Effector memory CD4-positive, alpha-beta T cell (primary cell): Measurements from ENCODE around the gene RASA4B.
"Not testable (repeated sequence)": the region's sequence is repeated elsewhere in the genome, so short reads cannot be mapped to it uniquely, and the experiment has no call there.

Source experiments
- DNase-seq, 3 donors: peaks; one replicate each; pipeline ENCODE4 v3.0.0-alpha.2; 2020
- H3K27ac ChIP-seq: 2 replicates; pipeline ENCODE4 v1.7.0; 2013; ENCODE audit warnings: mild to moderate bottlenecking, low read length, moderate library complexity; ENCODE audit not compliant: insufficient read depth, poor library complexity, severe bottlenecking
- H3K27me3 ChIP-seq: replicated peaks from 2 replicates; pipeline ENCODE4 v1.7.0; 2013; ENCODE audit warnings: mild to moderate bottlenecking, low read length; ENCODE audit not compliant: insufficient read depth, control insufficient read depth, poor library complexity, severe bottlenecking
- H3K36me3 ChIP-seq: 2 replicates; pipeline ENCODE4 v1.7.0; 2013; ENCODE audit warnings: mild to moderate bottlenecking, low read length, moderate library complexity; ENCODE audit not compliant: control insufficient read depth, insufficient read depth
- H3K4me1 ChIP-seq: 2 replicates; pipeline ENCODE4 v1.7.0; 2013; ENCODE audit warnings: low read length, mild to moderate bottlenecking; ENCODE audit not compliant: control insufficient read depth, insufficient read depth, poor library complexity, severe bottlenecking
- H3K4me3 ChIP-seq: 2 replicates; pipeline ENCODE4 v1.7.0; 2013; ENCODE audit warnings: low read length, low read depth, mild to moderate bottlenecking; ENCODE audit not compliant: insufficient read depth, poor library complexity, severe bottlenecking
- H3K9me3 ChIP-seq: 2 replicates; pipeline ENCODE4 v1.7.0; 2013; ENCODE audit warnings: mild to moderate bottlenecking, low read length, moderate library complexity; ENCODE audit not compliant: control insufficient read depth

RASA4B gene

DNA sequence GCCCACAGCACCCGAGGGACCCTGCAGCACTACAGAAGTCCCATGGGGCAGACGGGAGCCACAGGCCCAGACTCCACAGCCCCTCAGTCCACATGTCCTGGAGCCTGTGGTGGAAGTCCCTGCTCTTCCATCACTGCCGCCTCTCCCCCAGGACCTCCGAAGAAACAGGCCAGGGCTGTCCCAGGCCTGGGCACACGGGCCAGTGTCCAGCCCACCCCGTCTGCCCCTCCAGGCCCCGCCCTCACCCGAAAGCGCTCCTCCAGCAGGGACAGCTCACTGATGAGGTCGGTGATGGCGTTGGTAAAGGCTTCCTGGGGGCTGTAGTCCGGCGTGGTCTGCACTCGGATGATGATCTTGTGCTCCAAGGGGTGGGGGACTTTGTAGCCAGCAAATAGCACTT is 43.5 kb downstream of the RASA4B start:
- not testable (repeated sequence) for H3K4me1 ChIP-seq, H3K4me3 ChIP-seq, DNase-seq, H3K27ac ChIP-seq, H3K27me3 ChIP-seq, H3K9me3 ChIP-seq
- H3K36me3 ChIP-seq, result peaks cover 20% of the 10 kb centered on the region

DNA sequence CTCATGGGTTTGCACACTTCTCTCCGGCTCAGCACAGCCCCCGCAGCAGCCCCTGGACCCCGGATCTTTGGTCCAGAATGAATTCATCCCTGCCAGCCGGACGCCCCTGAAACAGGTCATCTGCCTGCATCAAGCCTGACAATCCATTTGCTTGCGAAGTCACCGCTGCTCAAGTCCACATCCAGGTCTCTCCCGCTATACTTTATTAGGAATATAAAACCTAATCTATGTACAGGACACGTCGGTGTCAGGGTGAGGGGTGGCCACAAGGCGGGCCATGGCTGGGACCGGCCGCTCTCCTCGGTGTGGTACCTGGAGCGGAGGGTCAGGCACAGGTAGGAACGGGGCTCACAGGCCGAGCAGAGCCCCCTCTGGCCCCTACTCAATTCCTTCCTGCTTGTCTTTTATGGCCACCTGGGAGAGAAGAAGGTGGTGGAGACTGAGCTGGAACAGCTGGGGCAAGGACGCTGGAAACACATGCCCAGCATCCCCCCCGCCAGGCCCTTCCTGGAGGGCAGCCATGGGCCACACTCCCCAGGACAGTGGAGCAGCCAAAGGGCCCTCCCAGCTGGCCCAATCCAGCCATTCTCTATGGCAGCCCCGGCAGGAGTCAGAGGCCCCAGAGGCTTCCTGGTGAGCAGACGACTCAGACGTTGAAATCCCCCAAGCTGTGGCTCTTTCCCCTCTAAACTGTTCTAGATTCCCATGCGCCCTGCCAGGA is 44.1 kb downstream of the RASA4B start:
- peaks cover 21% of the 10 kb centered on the region for H3K36me3 ChIP-seq
- no peak for DNase-seq
- H3K4me3 ChIP-seq, result no peak overlapping the region
- no peaks in the 10 kb centered on the region for H3K4me1 ChIP-seq
- H3K9me3 ChIP-seq, result no peaks in the 10 kb centered on the region
- no peak overlapping the region for H3K27ac ChIP-seq
- H3K27me3 ChIP-seq, result no peaks in the 10 kb centered on the region

DNA sequence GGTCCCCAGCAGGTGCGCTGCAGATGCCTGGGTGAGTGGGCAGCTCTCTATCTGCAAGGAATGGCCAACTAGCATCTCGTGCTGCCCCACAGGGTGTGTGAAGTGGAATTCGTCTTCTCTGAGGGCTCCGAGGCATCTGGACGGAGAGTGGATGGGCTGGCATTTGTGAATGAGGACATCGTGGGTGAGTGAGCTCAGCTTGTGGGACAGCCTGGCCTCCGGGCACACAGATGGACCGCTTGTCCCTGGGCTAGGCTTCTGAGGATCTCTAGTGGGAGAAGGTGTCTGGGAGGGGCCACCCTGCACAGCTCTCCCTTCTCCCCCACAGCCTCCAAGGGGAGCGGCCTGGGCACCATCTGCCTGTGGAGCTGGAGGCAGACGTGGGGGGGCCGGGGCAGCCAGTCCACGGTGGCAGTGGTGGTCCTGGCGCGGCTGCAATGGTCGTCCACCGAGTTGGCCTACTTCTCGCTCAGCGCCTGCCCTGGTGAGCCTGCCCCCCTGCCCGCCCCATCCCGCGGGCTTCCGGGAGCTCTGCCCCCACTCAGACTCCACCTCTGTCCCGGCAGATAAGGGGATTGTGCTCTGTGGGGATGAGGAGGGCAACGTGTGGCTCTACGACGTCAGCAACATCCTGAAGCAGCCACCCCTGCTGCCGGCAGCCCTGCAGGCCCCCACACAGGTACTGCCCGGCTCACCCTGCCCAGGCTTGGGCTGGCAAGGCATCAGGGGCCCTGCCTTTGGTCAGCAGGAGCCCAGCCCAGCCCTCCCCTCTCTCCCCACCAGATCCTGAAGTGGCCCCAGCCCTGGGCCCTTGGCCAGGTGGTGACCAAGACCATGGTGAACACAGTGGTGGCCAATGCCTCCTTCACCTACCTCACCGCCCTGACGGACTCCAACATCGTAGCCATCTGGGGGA is 45.2 kb downstream of the RASA4B start:
- H3K27ac ChIP-seq, result no peak overlapping the region
- no peaks in the 10 kb centered on the region for H3K4me1 ChIP-seq
- H3K27me3 ChIP-seq, result no peaks in the 10 kb centered on the region
- no peak for DNase-seq
- H3K9me3 ChIP-seq, result no peaks in the 10 kb centered on the region
- no peak overlapping the region for H3K4me3 ChIP-seq
- peaks cover 26% of the 10 kb centered on the region for H3K36me3 ChIP-seq

DNA sequence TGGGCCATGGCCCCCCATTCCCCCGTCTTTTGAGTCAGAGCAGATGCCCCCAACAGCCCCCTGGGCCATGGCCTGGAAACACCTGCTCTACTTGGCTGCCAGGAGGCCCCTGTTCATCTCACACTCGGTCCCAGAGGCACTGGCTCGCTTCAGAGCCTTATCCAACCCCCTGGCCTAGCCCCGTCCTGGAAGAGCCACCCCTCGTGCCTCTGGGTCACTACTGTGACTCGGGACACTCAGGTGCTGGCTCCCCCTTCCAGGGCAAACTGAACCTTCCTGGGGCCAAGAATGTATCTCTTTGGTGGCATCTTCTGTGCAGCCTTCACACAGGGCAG is 45.8 kb downstream of the RASA4B start:
- Histone ChIP-seq H3K9me3 (no peaks in the 10 kb centered on the region), H3K4me1 (no peaks in the 10 kb centered on the region), H3K27me3 (no peaks in the 10 kb centered on the region), H3K36me3 (peaks cover 26% of the 10 kb centered on the region), H3K4me3 (no peak overlapping the region), H3K27ac (no peak overlapping the region)
- no peak for DNase-seq

DNA sequence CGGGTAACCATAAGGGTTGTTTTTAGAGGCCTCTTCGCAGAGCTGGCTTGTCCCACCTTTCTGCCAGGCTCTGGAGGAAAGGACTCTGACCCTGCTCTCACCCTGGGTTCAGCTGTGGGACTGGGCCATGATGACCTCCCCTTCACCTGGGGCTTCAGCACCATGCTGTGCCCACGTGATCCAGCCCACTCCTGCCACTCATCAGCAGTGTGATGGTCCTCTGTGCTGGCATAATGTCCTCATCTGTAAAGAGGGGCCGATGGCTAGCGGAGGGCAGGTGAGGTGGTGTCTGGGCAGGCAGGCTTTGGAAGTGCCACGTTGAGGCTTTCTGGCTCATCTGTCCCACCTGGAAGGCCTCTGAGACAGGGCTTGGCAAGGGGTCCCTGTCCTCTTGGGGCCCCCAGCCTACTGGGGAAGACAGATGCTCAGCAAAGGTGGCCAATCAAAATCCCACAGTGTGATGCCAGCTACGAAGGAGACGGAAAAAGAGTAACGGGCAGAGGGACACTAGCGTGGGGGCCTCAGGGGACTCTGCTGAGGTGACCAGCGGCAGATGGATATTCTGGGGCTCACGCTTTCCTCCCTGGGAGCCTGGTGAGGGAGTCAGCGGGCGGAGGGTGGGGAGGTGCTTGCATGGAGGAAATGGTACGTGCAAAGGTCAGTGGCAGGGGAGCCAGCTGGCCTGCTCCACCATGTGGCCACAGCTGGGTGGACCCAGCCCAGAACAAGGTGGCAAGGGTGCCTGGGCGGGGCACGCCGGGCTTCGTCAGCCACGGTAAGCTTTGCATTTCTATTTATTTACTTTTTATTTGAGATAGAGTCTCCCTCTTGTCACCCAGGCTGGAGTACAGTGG is 47.4 kb downstream of the RASA4B start:
- peaks cover 26% of the 10 kb centered on the region for H3K36me3 ChIP-seq
- H3K9me3 ChIP-seq, result no peaks in the 10 kb centered on the region

DNA sequence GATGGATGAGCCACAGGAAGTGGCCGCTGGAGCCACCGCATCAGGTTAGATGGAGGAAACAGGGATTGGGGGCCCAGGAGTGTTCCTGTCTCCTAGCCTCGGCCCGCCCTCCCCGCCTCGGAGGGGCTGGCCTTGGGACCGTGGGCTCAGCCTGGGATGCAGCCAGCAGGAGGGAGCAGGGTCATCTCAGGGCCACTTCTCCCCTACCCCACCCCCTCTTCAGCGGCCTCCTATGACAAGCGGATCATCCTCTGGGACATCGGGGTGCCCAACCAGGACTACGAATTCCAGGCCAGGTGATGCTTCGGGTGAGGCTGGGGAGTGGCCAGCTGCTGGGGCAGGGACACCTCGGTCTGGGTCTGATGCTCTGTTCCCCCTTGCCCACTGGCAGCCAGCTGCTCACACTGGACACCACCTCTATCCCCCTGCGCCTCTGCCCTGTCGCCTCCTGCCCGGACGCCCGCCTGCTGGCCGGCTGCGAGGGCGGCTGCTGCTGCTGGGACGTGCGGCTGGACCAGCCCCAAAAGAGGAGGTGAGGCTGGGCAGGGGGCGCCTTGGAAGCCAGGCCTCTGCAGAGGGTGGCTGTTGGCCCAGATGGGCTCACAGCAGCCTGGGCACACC is 48.1 kb downstream of the RASA4B start:
- no peak for DNase-seq
- Histone ChIP-seq H3K36me3 (peaks cover 26% of the 10 kb centered on the region), H3K4me1 (peaks cover 10% of the 10 kb centered on the region), H3K27ac (no peak overlapping the region), H3K4me3 (no peak overlapping the region), H3K9me3 (no peaks in the 10 kb centered on the region), H3K27me3 (no peaks in the 10 kb centered on the region)

More for the DNA sequence above, 47.4 kb downstream of the RASA4B start:
- no peak overlapping the region for H3K4me3 ChIP-seq
- peaks cover 9% of the 10 kb centered on the region for H3K4me1 ChIP-seq
- no peaks in the 10 kb centered on the region for H3K27me3 ChIP-seq
- no peak overlapping the region for H3K27ac ChIP-seq
- DNase-seq, result no peak

DNA sequence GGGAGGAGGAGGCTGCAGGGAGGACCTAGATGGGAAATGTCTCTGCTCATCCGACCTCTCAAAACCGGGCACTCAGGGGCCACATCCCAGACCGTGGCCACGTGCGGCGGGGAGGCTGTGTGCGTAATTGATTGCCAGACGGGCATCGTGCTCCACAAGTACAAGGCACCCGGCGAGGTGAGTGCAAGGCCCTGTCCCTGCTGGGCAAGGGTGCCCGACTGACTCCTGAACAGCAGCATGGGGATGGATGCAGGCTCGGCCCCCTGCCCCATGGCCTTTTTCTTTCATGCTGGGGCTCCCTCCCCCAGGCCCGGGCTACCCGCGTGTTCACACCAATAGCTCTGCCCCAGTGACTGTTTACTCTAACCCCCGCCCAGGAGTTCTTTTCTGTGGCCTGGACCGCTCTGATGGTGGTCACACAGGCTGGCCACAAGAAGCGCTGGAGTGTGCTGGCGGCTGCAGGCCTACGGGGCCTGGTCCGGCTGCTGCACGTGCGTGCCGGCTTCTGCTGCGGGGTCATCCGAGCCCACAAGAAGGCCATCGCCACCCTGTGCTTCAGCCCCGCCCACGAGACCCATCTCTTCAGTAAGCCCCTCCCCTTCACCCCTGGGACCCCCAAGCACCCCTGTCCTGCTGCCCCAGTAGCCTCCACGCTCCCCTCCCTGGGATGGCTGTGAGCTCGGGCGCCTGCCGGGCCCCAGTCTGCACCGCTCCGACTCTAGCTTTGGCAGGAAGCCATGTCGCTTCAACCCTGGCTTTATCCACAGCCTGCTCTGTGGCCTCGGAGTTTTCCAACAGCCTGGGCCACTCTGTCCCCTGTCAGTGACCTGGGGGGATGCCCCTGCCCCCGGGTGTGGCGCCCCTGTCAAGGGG is 48.9 kb downstream of the RASA4B start:
- H3K27me3 ChIP-seq, result no peaks in the 10 kb centered on the region
- H3K4me3 ChIP-seq, result no peak overlapping the region
- H3K9me3 ChIP-seq, result no peaks in the 10 kb centered on the region
- DNase-seq, result no peak
- H3K36me3 ChIP-seq, result peaks cover 26% of the 10 kb centered on the region
- H3K4me1 ChIP-seq, result peaks cover 17% of the 10 kb centered on the region
- H3K27ac ChIP-seq, result no peak overlapping the region

DNA sequence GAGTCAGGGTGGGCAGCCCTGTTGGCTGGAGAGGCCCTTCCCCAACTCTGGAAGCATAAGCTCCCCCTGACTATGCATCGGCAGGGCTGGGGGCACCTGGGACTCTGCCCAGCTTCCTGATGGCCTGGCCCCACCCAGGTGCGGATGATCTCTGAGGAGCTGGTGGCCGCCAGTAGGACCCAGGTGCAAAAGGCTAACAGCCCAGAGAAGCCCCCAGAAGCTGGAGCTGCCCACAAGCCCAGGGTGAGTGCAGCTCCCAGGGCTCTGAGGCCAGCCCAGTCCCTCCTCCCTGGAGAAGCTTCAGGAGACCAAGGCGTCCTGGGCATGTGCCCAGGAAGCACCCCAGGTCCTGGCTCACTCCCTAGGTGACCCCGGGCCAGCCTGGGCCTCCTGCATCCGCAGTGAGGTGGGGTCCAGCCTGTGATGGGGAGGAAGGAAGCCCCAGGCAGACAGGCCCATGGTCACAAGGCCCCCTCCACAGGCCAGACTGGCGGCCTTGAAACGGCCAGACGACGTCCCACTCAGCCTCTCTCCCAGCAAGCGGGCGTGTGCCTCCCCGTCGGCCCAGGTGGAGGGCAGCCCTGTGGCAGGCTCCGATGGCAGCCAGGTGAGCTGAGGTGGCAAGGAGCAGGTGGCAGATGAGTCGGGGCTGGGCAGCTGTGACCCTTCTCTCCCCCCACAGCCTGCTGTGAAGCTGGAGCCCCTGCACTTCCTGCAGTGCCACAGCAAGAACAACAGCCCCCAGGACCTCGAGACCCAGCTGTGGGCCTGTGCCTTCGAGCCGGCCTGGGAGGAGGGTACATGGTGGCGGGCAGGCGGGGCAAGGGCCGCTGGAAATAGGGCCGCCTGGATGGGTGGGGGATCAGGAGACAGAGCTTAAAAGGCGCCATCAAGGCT is 49.7 kb downstream of the RASA4B start:
- peaks cover 19% of the 10 kb centered on the region for H3K4me1 ChIP-seq
- no peaks in the 10 kb centered on the region for H3K27me3 ChIP-seq
- no peaks in the 10 kb centered on the region for H3K9me3 ChIP-seq
- H3K4me3 ChIP-seq, result no peak overlapping the region
- no peak for DNase-seq
- H3K36me3 ChIP-seq, result peaks cover 19% of the 10 kb centered on the region
- no peak overlapping the region for H3K27ac ChIP-seq
